Stomach smooth muscle (tissue), 2 donors: ENCODE data around the gene RILP.
A peak's percentile ranks its signal among the peaks of the same experiment; 100 is the strongest.

Experiments
- H3K27ac ChIP-seq: one replicate; pipeline ENCODE4 v1.7.0; 2013; ENCODE audit warnings: mild to moderate bottlenecking, low read length, inconsistent platforms
- H3K27me3 ChIP-seq, 2 donors: one replicate each; pipeline ENCODE4 v1.7.0; 2013; ENCODE audit warnings: low read length in 2 of 2; ENCODE audit not compliant: insufficient read depth in 2 of 2, control insufficient read depth in 1 of 2
- H3K36me3 ChIP-seq, 2 donors: one replicate each; pipeline ENCODE4 v1.7.0; 2013; ENCODE audit warnings: low read length in 2 of 2; ENCODE audit not compliant: control insufficient read depth in 2 of 2, insufficient read depth in 2 of 2
- H3K4me1 ChIP-seq: one replicate; pipeline ENCODE4 v1.7.0; 2013; ENCODE audit warnings: low read length; ENCODE audit not compliant: control insufficient read depth, insufficient read depth
- H3K4me3 ChIP-seq, 2 donors: one replicate each; pipeline ENCODE4 v1.7.0; 2013; ENCODE audit warnings: low read length in 2 of 2
- H3K9ac ChIP-seq, 2 donors: one replicate each; pipeline ENCODE4 v1.7.0; 2013; ENCODE audit warnings: low read length in 2 of 2, mild to moderate bottlenecking in 1 of 2
- H3K9me3 ChIP-seq, 2 donors: one replicate each; pipeline ENCODE4 v1.7.0; 2013; ENCODE audit warnings: low read length in 2 of 2; ENCODE audit not compliant: control insufficient read depth in 2 of 2
- donor health status: healthy.
- donor health status: Pancreatic carcinoma.

Gene RILP

DNA sequence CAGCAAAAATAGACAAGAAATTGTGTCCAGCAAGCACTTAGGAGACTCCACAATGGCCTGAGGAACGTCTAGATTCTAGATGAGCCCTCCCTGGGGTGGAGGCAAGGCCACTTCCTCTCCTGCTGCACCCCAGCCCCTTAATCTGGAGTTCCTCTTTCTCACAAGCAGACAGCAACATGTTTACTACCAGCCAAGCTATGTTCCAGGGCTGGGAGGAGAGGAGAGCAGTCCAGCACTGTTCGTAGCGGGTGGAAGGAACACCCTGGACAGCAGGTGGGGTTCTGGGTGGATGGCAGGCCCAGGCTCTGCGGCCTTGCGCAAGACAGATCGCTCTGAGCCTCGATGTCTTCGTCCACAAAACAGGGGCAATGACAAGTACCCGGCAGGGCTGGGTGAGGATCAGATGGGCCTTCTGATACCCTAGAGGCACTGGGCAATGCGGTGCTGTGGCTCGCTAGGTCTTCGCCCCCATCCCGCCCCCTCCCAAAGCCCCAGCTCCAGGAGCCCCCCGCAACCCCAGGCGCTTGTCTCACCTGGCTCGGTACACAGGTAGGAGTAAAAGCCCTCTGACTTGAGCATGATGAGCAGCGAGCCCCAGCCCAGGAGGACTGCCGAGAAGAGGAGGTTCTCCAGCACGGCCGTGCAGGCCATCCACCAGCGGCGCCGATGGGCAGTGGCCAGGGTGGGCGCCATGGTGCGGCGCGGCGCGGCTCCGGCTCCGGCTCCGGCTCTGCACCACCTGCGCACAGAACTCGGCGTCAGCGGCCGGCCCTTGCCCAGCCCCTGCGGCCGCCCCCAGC is 22.3 kb downstream of the RILP start:
- H3K4me1 ChIP-seq: peaks cover 18% of the 10 kb centered on the region
- H3K9me3 ChIP-seq: no peaks in the 10 kb centered on the region
- peak overlapping the region; percentile 29 to 72 for H3K9ac ChIP-seq
- H3K27ac ChIP-seq: peak overlapping the region; percentile 31
- no peaks in the 10 kb centered on the region for H3K27me3 ChIP-seq
- H3K4me3 ChIP-seq: peak overlapping the region; percentile 88 to 93
- peaks cover 0 to 3% of the 10 kb centered on the region in 2 donors for H3K36me3 ChIP-seq

DNA sequence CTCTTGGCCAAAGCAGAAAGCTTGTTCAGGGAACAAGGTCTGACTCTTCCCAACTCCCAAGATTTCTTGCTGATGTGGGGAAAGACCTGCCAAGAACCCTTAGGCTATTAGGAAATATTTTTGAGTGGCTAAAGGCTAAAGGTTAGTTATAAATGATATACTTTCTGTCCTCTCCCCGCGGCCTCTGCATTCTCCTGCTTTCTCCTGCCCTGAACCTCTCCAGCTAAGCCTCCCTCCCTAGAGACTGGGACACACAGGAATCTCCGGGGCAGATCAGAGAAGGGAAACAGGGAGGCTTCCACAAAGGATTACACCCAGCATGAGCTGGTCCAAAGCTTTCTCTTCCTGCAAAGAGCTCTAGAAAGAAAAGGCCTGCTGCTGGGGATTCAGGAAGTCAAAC is 23.3 kb downstream of the RILP start:
- Histone ChIP-seq H3K27me3 (no peaks in the 10 kb centered on the region), H3K4me3 (no peak overlapping the region), H3K36me3 (peaks cover 0 to 3% of the 10 kb centered on the region in 2 donors), H3K9ac (no peak overlapping the region), H3K27ac (no peak overlapping the region), H3K4me1 (peaks cover 18% of the 10 kb centered on the region), H3K9me3 (no peaks in the 10 kb centered on the region)

DNA sequence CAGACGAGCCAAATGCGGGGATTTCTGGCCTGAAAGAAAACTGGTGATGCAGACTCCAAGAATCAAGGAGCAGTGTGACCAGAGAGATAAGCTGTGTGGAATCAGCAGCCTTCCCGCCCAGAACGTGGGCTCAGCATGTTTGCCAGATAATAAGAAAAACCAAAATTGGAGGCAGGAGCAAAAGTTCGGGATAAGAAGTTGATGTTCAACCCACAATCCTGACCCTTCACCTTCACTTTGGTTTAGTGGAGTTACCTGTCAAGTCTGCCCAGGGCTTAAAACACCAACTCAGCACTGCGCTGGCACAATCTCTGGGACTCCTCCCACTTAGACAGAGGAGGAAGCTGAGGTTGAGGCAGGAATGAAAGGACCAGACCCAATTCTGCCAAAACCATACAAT is 24.1 kb downstream of the RILP start:
- H3K27ac ChIP-seq: no peak overlapping the region
- H3K27me3 ChIP-seq: no peaks in the 10 kb centered on the region
- no peaks in the 10 kb centered on the region for H3K9me3 ChIP-seq
- H3K4me1 ChIP-seq: peaks cover 18% of the 10 kb centered on the region
- peaks cover 0 to 3% of the 10 kb centered on the region in 2 donors for H3K36me3 ChIP-seq
- no peak overlapping the region for H3K9ac ChIP-seq
- no peak overlapping the region for H3K4me3 ChIP-seq

DNA sequence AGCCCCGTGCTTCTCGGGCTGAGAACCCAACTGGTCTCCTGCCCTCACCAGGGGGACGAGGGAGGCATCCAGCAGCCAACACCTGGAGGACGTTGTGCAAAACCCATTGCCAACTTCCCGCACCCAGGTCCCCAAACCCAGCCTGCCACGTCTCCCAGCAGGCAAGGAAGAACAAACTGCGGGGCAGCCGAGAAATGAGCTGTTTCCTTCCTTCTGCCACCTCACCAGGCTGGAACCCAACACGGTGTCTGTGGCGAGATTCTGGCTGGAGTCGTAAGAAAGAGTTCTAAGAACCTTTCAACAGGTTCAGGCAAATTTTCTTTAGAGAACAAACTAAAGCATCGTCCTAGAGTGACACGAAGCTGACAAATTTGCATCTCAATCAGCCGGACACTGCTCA is 24.6 kb downstream of the RILP start:
- peaks cover 0 to 3% of the 10 kb centered on the region in 2 donors for H3K36me3 ChIP-seq
- no peak overlapping the region for H3K4me3 ChIP-seq
- H3K4me1 ChIP-seq: peaks cover 18% of the 10 kb centered on the region
- no peaks in the 10 kb centered on the region for H3K27me3 ChIP-seq
- H3K9ac ChIP-seq: no peak overlapping the region
- no peak overlapping the region for H3K27ac ChIP-seq
- H3K9me3 ChIP-seq: no peaks in the 10 kb centered on the region

DNA sequence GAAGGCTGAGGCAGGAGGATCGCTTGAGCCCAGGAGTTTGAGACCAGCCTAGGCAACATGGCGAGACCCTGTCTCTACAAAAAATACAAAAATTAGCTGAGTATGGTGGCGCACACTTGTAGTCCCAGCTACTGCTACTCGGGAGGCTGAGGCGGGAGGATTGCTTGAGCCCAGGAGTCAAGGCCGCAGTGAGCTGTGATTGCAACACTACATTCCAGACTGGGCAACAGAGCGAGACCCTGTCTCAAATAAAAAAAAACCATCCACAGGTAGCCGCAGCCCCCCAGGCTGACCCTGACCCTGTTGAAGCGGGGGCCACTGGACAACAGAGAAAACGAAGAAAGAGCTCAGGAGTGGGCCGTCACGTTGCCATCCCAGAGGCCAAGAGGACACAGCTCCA is 25.0 kb downstream of the RILP start:
- no peaks in the 10 kb centered on the region for H3K9me3 ChIP-seq
- H3K27me3 ChIP-seq: no peaks in the 10 kb centered on the region
- no peak overlapping the region for H3K9ac ChIP-seq
- H3K4me3 ChIP-seq: no peak overlapping the region
- peaks cover 16% of the 10 kb centered on the region for H3K4me1 ChIP-seq
- H3K27ac ChIP-seq: no peak overlapping the region
- H3K36me3 ChIP-seq: peaks cover 0 to 3% of the 10 kb centered on the region in 2 donors

DNA sequence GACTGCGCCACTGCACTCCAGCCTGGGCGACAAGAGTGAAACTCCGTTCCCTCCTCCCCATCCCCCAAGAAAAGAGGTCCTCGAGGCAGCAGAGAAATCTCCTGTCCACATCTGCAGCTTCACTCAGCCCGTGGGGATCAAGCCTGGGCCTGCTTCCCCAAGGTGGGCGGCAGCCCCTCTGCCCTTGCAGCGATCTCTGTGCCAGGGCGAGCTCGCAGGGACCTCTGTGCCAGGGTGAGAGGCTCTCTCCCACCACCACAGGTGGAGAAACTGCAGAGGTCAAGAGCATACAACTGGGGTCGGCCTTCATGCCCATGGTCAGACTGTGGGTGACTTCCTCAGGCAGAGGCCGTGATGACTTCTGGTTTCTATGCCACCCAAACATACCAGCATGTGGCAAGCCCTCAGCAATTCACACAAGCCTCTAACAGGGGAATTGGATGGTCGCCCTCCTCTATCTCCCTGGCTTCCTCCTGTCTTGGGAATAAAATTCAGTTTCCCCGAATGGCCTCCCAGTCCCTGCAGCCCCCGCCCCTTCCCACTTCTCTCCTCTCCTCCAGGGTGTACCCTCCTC is 26.5 kb downstream of the RILP start:
- no peaks in the 10 kb centered on the region for H3K27me3 ChIP-seq
- peaks cover 10% of the 10 kb centered on the region for H3K4me1 ChIP-seq

DNA sequence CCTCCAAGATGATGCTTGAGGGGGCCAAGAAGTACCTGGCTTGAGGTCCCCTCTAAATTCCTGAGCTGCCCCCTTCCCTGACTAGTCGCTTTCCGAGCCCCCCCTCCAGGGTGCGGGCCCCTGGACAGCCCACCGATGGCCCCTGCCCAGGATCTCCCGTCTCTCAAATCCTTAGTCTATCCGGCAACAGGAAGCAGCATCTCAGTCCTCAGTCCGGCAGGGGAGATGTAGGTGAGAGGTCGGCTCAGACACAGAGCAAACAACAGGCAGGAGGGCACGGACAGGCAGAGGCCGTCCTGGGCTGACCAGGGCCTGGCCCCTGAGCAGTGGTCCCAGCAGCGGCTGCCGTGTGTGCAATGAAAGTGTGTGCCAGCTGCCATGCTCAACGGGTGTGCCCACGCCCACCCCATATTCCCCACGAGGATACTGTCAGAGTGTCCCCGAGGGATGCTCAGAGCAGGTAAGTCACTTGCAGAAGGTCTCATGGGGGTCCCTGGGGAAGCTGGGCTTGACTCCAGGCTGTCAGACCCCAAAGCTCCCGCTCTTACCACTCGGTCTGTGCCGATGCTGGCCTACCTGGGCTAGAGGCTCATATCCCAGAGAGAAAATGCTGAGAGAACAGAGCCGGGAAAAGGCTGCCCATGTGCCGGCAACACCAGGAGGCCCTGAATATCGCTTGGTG is 28.3 kb downstream of the RILP start:
- H3K9ac ChIP-seq: no peak overlapping the region
- no peak overlapping the region for H3K4me3 ChIP-seq
- H3K27ac ChIP-seq: no peak overlapping the region

More for the DNA sequence above, 26.5 kb downstream of the RILP start:
- Histone ChIP-seq H3K36me3 (peaks cover 0 to 3% of the 10 kb centered on the region in 2 donors), H3K27ac (no peak overlapping the region), H3K9me3 (no peaks in the 10 kb centered on the region), H3K9ac (no peak overlapping the region), H3K4me3 (no peak overlapping the region)

DNA sequence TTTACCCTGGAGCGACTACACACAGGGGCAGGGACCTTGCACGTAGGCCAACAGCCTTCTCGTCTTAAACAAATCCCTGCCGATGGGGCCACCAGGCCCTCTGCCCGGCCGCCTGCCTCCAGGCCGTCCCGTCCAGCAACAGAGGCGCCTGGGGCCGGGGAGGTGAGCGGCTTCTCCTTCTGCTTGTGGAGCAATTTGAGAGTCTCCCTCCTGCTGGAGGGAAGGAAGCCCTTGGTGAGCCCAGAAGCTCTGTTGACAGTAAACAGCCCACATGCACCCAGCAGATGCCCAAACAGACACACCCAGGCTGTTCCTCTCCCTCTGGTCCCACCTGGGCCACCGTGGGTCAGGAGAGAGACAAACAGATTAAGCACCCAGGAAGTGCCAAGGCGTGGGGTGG is 29.2 kb downstream of the RILP start:
- Histone ChIP-seq H3K4me3 (no peak overlapping the region), H3K27ac (no peak overlapping the region), H3K9me3 (no peaks in the 10 kb centered on the region), H3K4me1 (no peaks in the 10 kb centered on the region), H3K27me3 (no peaks in the 10 kb centered on the region), H3K9ac (no peak overlapping the region), H3K36me3 (peaks cover 0 to 3% of the 10 kb centered on the region in 2 donors)

More for the DNA sequence above, 28.3 kb downstream of the RILP start:
- H3K27me3 ChIP-seq: no peaks in the 10 kb centered on the region
- peaks cover 0 to 3% of the 10 kb centered on the region in 2 donors for H3K36me3 ChIP-seq
- no peaks in the 10 kb centered on the region for H3K9me3 ChIP-seq
- H3K4me1 ChIP-seq: no peaks in the 10 kb centered on the region

DNA sequence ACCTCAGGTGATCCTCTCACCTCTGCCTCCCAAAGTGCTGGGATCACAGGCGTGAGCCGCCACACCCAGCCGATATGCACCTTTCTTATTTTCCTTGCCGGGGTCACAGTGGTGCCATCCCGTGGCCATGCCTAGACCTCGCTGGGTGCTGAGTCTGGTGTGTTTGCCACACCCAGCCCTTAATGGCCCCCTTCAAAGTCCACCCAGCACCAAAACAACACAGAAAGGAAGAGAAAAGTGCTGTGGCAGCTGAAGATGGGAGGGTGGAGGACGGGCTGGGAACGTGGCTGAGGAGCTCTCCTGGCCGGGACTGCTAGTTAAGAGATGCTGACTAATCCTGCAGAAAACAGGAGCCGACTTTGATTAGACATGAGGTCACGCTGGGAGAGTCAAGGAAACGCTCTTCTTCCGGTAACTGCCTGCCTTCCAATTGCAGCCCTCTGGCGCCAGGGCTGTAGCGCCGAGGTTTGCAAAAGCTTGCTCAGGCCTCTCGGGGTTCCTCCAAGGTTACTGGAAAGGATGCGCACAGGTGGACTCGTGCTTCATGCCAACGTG is 32.0 kb downstream of the RILP start:
- H3K9me3 ChIP-seq: no peaks in the 10 kb centered on the region
- H3K36me3 ChIP-seq: peaks cover 0 to 3% of the 10 kb centered on the region in 2 donors
- no peak overlapping the region for H3K27ac ChIP-seq
- H3K4me3 ChIP-seq: no peak overlapping the region
- no peaks in the 10 kb centered on the region for H3K4me1 ChIP-seq
- no peaks in the 10 kb centered on the region for H3K27me3 ChIP-seq
- H3K9ac ChIP-seq: no peak overlapping the region

DNA sequence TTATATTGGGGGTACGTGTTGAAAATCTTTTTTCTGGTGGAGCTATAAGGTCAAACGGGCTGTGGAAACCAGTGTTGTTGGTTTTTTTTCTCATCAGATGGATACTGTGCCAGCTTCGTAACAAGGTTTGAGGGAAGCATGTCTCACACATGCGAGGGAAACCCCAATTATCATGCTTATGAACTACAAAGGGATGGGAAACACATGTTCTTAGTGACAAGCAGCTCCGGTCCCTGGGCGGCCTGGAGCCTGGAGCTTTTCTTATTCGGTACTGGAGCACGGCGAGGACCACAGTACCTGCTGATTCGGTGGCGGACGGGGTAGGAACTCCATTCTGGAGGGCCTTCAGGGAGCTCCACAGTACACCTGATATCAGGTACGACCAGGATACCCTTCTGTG is 33.6 kb downstream of the RILP start:
- H3K36me3 ChIP-seq: peaks cover 0 to 3% of the 10 kb centered on the region in 2 donors
- H3K9ac ChIP-seq: no peak overlapping the region
- no peak overlapping the region for H3K4me3 ChIP-seq
- H3K9me3 ChIP-seq: no peaks in the 10 kb centered on the region
- H3K4me1 ChIP-seq: no peaks in the 10 kb centered on the region
- no peaks in the 10 kb centered on the region for H3K27me3 ChIP-seq
- no peak overlapping the region for H3K27ac ChIP-seq
